HEK293 (cell line): ENCODE results near the gene SETD7.

ENCODE experiments used
- ZEB2 ChIP-seq: fragments of 450-650 bp; formaldehyde crosslinking; IDR thresholded peaks from 2 replicates; pipeline ENCODE4 v1.5.1; 2016; ENCODE audit warnings: missing biosample characterization, missing genetic modification characterization
- ZFP41 ChIP-seq: fragments of 450-650 bp; formaldehyde crosslinking; IDR thresholded peaks from 2 replicates; pipeline ENCODE4 v1.5.1; 2016; ENCODE audit warnings: missing biosample characterization, missing genetic modification characterization, borderline replicate concordance
- ZNF2 ChIP-seq: fragments of 450-650 bp; formaldehyde crosslinking; IDR thresholded peaks from 2 replicates; pipeline ENCODE4 v1.5.1; 2016; ENCODE audit warnings: missing biosample characterization, missing genetic modification characterization
- ZNF404 ChIP-seq: fragments of 450-650 bp; formaldehyde crosslinking; IDR thresholded peaks from 2 replicates; pipeline ENCODE4 v1.5.1; 2017; ENCODE audit warnings: missing biosample characterization, missing genetic modification characterization
- ZNF501 ChIP-seq: fragments of 450-650 bp; formaldehyde crosslinking; IDR thresholded peaks from 2 replicates; pipeline ENCODE4 v1.5.1; 2016; ENCODE audit warnings: missing biosample characterization, missing genetic modification characterization
- TF ChIP-seq, protein P1 (sequence below): fragments of 450-650 bp; formaldehyde crosslinking; IDR thresholded peaks from 2 replicates; pipeline ENCODE4 v1.5.1; 2016; ENCODE audit warnings: missing biosample characterization, missing genetic modification characterization
- TF ChIP-seq, protein P2 (sequence below): fragments of 450-650 bp; formaldehyde crosslinking; IDR thresholded peaks from 2 replicates; pipeline ENCODE4 v1.5.1; 2016; ENCODE audit warnings: missing biosample characterization, missing genetic modification characterization

DNA sequence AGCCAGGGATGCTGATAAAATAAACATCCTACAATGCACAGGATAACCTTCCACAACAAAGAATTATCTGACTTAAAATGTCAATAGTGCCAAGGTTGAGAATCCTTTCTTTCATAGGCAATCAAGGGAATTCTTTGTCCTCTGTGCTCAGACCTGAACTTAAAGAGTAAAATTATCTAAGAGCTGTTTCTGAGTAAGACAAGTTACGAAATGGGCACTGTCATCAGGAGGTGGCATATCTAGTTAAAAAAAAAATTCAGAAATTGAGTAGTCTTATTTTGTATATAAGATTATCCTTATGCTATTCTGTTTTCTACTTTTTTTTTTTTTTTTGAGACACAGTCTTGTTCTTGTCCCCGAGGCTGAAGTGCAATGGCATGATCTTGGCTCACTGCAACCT, 105.4 kb downstream of the SETD7 start:
- TF ChIP-seq ZNF2 (tag by site-specific recombination) (no peak), ZNF501 (tag by site-specific recombination) (no peak), ZNF404 (tag by site-specific recombination) (no peak), ZFP41 (tag by site-specific recombination) (no peak), ZEB2 (no peak)
- TF ChIP-seq, protein P1, sequence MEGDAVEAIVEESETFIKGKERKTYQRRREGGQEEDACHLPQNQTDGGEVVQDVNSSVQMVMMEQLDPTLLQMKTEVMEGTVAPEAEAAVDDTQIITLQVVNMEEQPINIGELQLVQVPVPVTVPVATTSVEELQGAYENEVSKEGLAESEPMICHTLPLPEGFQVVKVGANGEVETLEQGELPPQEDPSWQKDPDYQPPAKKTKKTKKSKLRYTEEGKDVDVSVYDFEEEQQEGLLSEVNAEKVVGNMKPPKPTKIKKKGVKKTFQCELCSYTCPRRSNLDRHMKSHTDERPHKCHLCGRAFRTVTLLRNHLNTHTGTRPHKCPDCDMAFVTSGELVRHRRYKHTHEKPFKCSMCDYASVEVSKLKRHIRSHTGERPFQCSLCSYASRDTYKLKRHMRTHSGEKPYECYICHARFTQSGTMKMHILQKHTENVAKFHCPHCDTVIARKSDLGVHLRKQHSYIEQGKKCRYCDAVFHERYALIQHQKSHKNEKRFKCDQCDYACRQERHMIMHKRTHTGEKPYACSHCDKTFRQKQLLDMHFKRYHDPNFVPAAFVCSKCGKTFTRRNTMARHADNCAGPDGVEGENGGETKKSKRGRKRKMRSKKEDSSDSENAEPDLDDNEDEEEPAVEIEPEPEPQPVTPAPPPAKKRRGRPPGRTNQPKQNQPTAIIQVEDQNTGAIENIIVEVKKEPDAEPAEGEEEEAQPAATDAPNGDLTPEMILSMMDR (tag by site-specific recombination), result no peak
- TF ChIP-seq, protein P2, sequence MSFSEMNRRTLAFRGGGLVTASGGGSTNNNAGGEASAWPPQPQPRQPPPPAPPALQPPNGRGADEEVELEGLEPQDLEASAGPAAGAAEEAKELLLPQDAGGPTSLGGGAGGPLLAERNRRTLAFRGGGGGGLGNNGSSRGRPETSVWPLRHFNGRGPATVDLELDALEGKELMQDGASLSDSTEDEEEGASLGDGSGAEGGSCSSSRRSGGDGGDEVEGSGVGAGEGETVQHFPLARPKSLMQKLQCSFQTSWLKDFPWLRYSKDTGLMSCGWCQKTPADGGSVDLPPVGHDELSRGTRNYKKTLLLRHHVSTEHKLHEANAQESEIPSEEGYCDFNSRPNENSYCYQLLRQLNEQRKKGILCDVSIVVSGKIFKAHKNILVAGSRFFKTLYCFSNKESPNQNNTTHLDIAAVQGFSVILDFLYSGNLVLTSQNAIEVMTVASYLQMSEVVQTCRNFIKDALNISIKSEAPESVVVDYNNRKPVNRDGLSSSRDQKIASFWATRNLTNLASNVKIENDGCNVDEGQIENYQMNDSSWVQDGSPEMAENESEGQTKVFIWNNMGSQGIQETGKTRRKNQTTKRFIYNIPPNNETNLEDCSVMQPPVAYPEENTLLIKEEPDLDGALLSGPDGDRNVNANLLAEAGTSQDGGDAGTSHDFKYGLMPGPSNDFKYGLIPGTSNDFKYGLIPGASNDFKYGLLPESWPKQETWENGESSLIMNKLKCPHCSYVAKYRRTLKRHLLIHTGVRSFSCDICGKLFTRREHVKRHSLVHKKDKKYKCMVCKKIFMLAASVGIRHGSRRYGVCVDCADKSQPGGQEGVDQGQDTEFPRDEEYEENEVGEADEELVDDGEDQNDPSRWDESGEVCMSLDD, result no peak
